ENCODE results near the gene RFX2.
"Not testable (repeated sequence)": the region's sequence is repeated elsewhere in the genome, so short reads cannot be mapped to it uniquely, and the experiment has no call there.

RFX2 gene

DNA sequence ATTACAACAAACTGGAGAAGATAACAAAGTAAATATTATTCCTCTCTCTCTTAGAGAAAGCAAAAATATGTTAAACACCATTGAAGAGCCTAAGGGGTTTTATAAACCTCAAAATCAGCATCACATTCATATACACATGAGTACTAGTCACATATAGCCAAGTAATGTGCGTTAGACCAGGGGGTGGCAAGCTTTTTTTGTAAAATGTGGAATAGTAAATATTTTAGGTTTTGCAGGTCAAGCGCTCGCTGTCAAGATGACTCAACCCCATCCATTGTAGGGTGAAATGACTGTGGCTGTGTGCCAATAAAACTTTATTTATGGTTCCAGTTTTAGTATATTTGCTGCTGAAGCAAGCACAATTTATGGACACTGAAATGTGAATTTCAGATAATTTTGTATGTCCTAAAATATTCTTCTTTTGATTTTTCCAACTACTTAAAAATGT, 21.7 kb downstream of the RFX2 start:
- H3K36me3 ChIP-seq (ENCODE audit: control insufficient read depth, low read depth, low read length): no peaks in the 10 kb centered on the region
- peaks cover 24% of the 10 kb centered on the region for H3K27me3 ChIP-seq (ENCODE audit: control insufficient read depth, insufficient read depth, low read length)
- no peaks in the 10 kb centered on the region for H3K9me3 ChIP-seq (ENCODE audit: control insufficient read depth, low read depth, low read length)
- H3K27ac ChIP-seq (ENCODE audit: low read length): no peak overlapping the region
- H3K4me1 ChIP-seq (ENCODE audit: control insufficient read depth, low read depth, low read length): peaks cover 25% of the 10 kb centered on the region
- H3K4me3 ChIP-seq (ENCODE audit: low read length): no peak overlapping the region
- no peak overlapping the region for H3K9ac ChIP-seq (ENCODE audit: low read length)

DNA sequence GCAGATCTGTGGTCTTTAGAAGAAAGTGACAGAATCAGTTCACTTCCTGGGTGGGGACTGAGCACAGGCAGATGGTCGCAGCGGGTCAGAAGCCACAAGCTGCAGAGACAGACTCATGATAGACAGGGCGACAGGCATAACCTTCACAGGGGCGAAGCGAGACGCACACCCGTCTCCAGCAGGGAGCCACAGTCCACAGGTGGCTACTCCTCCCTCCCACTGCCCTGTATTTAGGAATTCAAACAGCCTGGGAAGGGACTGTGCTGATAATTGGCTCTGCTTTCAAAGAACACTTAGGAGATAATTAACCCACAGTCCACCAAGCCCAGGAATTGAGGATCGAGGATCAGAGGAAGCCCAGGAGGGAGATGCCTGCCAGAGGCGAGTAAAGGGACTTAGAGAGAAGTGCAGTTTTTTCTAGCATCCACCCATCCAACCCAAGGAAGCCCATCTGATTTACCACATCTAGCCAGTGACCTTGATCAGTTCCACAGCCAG, 23.2 kb downstream of the RFX2 start:
- H3K4me1 ChIP-seq (ENCODE audit: control insufficient read depth, low read depth, low read length): peaks cover 19% of the 10 kb centered on the region
- H3K4me3 ChIP-seq (ENCODE audit: low read length): no peak overlapping the region
- H3K36me3 ChIP-seq (ENCODE audit: control insufficient read depth, low read depth, low read length): no peaks in the 10 kb centered on the region
- no peak overlapping the region for H3K27ac ChIP-seq (ENCODE audit: low read length)
- H3K9me3 ChIP-seq (ENCODE audit: control insufficient read depth, low read depth, low read length): no peaks in the 10 kb centered on the region
- H3K9ac ChIP-seq (ENCODE audit: low read length): peak overlapping the region; percentile 34
- H3K27me3 ChIP-seq (ENCODE audit: control insufficient read depth, insufficient read depth, low read length): peaks cover 8% of the 10 kb centered on the region

DNA sequence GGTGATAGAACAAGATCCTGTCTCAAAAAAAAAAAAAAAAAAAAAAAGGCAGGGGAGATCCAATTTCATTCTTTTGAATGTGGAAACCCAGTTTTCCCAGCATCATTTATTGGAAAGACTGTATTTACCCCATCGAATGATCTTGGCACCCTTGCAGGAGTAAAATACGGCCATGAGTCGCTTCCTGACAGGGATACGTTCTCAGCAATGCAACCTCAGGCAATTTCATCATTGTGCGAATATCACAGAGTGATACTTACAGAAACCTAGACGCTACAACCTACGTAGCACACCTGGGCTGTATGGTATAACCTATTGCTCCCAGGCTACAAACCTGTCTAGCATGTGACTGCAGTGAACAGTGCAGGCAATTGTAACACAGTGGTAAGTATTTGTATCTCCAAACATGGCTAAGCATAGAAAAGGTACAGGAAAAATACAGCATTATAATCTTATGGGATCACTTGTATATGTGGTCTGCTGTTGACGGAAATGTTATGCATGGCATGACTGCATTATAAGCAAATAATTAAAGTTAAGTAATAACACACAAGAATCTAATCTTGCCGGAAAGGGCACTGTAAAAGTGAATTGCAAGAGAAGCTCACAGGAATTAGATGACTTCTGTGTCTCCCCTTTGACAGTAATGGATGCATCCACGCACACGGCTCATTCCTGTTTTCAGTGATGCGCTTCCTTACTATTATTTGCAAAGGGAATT, 24.1 kb downstream of the RFX2 start:
- Histone ChIP-seq H3K27me3 (ENCODE audit: control insufficient read depth, insufficient read depth, low read length) (no peaks in the 10 kb centered on the region), H3K27ac (ENCODE audit: low read length) (no peak overlapping the region), H3K9ac (ENCODE audit: low read length) (no peak overlapping the region), H3K9me3 (ENCODE audit: control insufficient read depth, low read depth, low read length) (no peaks in the 10 kb centered on the region), H3K4me1 (ENCODE audit: control insufficient read depth, low read depth, low read length) (peaks cover 13% of the 10 kb centered on the region), H3K36me3 (ENCODE audit: control insufficient read depth, low read depth, low read length) (no peaks in the 10 kb centered on the region), H3K4me3 (ENCODE audit: low read length) (no peak overlapping the region)

DNA sequence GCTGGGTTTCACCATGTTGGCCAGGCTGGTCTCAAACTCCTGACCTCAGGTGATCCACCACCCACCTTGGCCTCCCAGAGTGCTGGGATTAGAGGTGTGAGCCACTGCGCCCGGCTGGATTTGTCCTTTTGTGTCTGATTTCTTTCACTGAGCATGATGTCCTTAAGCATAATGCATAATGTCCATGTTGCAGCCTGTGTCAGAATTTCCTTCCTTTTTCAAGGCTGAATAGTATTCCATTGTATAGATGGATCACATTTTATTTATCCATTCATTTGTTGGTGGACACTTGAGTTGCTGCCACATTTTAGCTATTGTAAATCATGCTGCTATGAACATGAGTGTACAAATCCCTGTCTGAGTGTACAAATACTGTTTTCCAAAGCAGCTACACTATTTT, 25.5 kb downstream of the RFX2 start:
- Histone ChIP-seq H3K27me3 (ENCODE audit: control insufficient read depth, insufficient read depth, low read length) (no peaks in the 10 kb centered on the region), H3K4me3 (ENCODE audit: low read length) (no peak overlapping the region), H3K9me3 (ENCODE audit: control insufficient read depth, low read depth, low read length) (no peaks in the 10 kb centered on the region), H3K36me3 (ENCODE audit: control insufficient read depth, low read depth, low read length) (no peaks in the 10 kb centered on the region), H3K27ac (ENCODE audit: low read length) (no peak overlapping the region), H3K9ac (ENCODE audit: low read length) (no peak overlapping the region), H3K4me1 (ENCODE audit: control insufficient read depth, low read depth, low read length) (peaks cover 13% of the 10 kb centered on the region)

DNA sequence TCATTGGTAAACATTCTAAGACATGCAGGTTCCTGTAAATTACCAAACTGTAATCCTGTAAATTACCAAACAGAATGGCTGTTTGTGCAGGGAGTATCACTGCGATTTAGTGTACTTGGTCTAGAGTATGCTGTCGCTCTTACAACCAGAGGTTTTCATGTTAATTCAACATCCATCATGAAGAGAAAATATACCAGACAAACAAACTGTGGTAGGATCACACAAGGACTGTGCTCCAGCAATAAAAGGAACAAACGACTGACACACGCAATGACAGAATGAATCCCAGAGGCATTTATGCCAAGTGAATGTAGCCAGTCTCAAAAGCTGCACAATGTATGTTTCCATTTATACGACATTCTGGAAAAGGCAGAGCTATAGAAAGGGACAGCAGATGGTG, 31.2 kb downstream of the RFX2 start:
- no peaks in the 10 kb centered on the region for H3K4me1 ChIP-seq (ENCODE audit: control insufficient read depth, low read depth, low read length)
- H3K4me3 ChIP-seq (ENCODE audit: low read length): no peak overlapping the region
- H3K9ac ChIP-seq (ENCODE audit: low read length): no peak overlapping the region
- no peaks in the 10 kb centered on the region for H3K36me3 ChIP-seq (ENCODE audit: control insufficient read depth, low read depth, low read length)
- no peaks in the 10 kb centered on the region for H3K27me3 ChIP-seq (ENCODE audit: control insufficient read depth, insufficient read depth, low read length)
- H3K27ac ChIP-seq (ENCODE audit: low read length): no peak overlapping the region
- no peaks in the 10 kb centered on the region for H3K9me3 ChIP-seq (ENCODE audit: control insufficient read depth, low read depth, low read length)

- H3K27me3 ChIP-seq (ENCODE audit: control insufficient read depth, insufficient read depth, low read length): no peaks in the 10 kb centered on the region
- no peaks in the 10 kb centered on the region for H3K4me1 ChIP-seq (ENCODE audit: control insufficient read depth, low read depth, low read length)
- no peak overlapping the region for H3K4me3 ChIP-seq (ENCODE audit: low read length)
- no peak overlapping the region for H3K9ac ChIP-seq (ENCODE audit: low read length)
- no peaks in the 10 kb centered on the region for H3K9me3 ChIP-seq (ENCODE audit: control insufficient read depth, low read depth, low read length)
- H3K27ac ChIP-seq (ENCODE audit: low read length): no peak overlapping the region
- no peaks in the 10 kb centered on the region for H3K36me3 ChIP-seq (ENCODE audit: control insufficient read depth, low read depth, low read length)
These were observed 32.2 kb downstream of the RFX2 start for GRCh38 chr19:6078068-6078467.

GRCh38 chr19:6076675-6077463, 33.4 kb downstream of the RFX2 start:
- Histone ChIP-seq H3K27ac (ENCODE audit: low read length) (no peak overlapping the region), H3K4me3 (ENCODE audit: low read length) (no peak overlapping the region), H3K27me3 (ENCODE audit: control insufficient read depth, insufficient read depth, low read length) (no peaks in the 10 kb centered on the region), H3K9ac (ENCODE audit: low read length) (no peak overlapping the region), H3K9me3 (ENCODE audit: control insufficient read depth, low read depth, low read length) (no peaks in the 10 kb centered on the region), H3K36me3 (ENCODE audit: control insufficient read depth, low read depth, low read length) (no peaks in the 10 kb centered on the region), H3K4me1 (ENCODE audit: control insufficient read depth, low read depth, low read length) (no peaks in the 10 kb centered on the region)

- Histone ChIP-seq H3K36me3 (ENCODE audit: control insufficient read depth, low read depth, low read length) (no peaks in the 10 kb centered on the region), H3K27me3 (ENCODE audit: control insufficient read depth, insufficient read depth, low read length) (no peaks in the 10 kb centered on the region), H3K9me3 (ENCODE audit: control insufficient read depth, low read depth, low read length) (no peaks in the 10 kb centered on the region), H3K4me1 (ENCODE audit: control insufficient read depth, low read depth, low read length) (no peaks in the 10 kb centered on the region), H3K9ac (ENCODE audit: low read length) (no peak overlapping the region), H3K27ac (ENCODE audit: low read length) (no peak overlapping the region), H3K4me3 (ENCODE audit: low read length) (no peak overlapping the region)
These were observed 34.0 kb downstream of the RFX2 start for GRCh38 chr19:6076291-6076665.

GRCh38 chr19:6074709-6075403, 35.4 kb downstream of the RFX2 start:
- H3K9ac ChIP-seq (ENCODE audit: low read length): no peak overlapping the region
- no peak overlapping the region for H3K4me3 ChIP-seq (ENCODE audit: low read length)
- H3K9me3 ChIP-seq (ENCODE audit: control insufficient read depth, low read depth, low read length): no peaks in the 10 kb centered on the region
- no peaks in the 10 kb centered on the region for H3K36me3 ChIP-seq (ENCODE audit: control insufficient read depth, low read depth, low read length)
- no peak overlapping the region for H3K27ac ChIP-seq (ENCODE audit: low read length)
- no peaks in the 10 kb centered on the region for H3K27me3 ChIP-seq (ENCODE audit: control insufficient read depth, insufficient read depth, low read length)
- no peaks in the 10 kb centered on the region for H3K4me1 ChIP-seq (ENCODE audit: control insufficient read depth, low read depth, low read length)

DNA sequence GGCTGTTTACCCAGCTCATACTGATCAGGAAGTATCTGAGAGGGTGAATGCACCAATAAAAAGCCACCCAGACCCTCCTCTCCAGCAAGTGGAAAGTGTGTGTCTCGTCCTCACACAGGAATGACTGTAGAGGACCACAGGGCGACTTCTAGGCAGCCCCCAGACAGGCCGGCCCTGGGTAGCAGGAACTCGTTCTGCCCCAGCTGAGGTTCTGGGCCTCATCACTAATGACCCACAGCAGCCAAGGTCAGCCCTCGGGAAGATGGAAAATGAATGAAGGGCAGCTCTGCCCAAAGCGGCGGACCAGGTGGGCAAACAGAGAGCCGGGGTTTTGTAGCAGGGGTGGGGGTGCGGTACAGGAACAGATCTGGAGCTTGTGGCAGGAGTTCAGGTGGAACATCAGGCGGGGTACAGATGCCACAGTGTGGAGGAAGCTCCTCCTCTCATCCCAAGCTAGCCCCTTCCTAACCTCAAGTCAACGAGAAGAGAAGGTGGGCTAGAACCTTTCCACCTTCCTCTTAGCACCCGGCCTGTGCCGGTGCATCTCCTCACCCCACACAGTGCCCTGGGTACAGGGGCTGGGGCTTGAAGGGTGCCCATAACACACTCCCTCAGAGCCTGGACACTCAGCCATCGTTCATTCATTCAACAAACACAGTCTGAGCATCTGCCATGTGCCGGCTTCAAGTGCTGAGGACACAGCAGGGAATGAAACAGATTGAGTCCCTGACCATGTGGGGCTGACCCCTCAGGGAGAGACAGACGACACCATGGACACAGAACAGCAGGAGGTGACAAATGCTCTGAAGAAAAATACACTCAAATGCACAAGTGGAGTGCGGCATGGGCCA, 36.2 kb downstream of the RFX2 start:
- Histone ChIP-seq H3K4me3 (ENCODE audit: low read length) (no peak overlapping the region), H3K9me3 (ENCODE audit: control insufficient read depth, low read depth, low read length) (no peaks in the 10 kb centered on the region), H3K27ac (ENCODE audit: low read length) (no peak overlapping the region), H3K9ac (ENCODE audit: low read length) (no peak overlapping the region), H3K4me1 (ENCODE audit: control insufficient read depth, low read depth, low read length) (no peaks in the 10 kb centered on the region), H3K27me3 (ENCODE audit: control insufficient read depth, insufficient read depth, low read length) (no peaks in the 10 kb centered on the region), H3K36me3 (ENCODE audit: control insufficient read depth, low read depth, low read length) (no peaks in the 10 kb centered on the region)

GRCh38 chr19:6073233-6073632, 37.1 kb downstream of the RFX2 start:
- not testable (repeated sequence) for H3K4me3 ChIP-seq (ENCODE audit: low read length); H3K27ac ChIP-seq (ENCODE audit: low read length); H3K9ac ChIP-seq (ENCODE audit: low read length); H3K36me3 ChIP-seq (ENCODE audit: control insufficient read depth, low read depth, low read length); H3K9me3 ChIP-seq (ENCODE audit: control insufficient read depth, low read depth, low read length); H3K4me1 ChIP-seq (ENCODE audit: control insufficient read depth, low read depth, low read length); H3K27me3 ChIP-seq (ENCODE audit: control insufficient read depth, insufficient read depth, low read length)
